Epithelial cell of proximal tubule (primary cell): ENCODE results near the gene WDR13. TPM values are rescaled to one million over a fixed set of nuclear protein-coding genes. Genes with fewer than 3 reads are reported as not detected.
"Not testable (repeated sequence)": the region's sequence is repeated elsewhere in the genome, so short reads cannot be mapped to it uniquely, and the experiment has no call there.

Experiments used
- DNase-seq: peaks from one replicate; pipeline ENCODE4 v3.0.0-alpha.2; 2011; ENCODE audit warnings: low read depth
- H3K4me3 ChIP-seq: 2 replicates; pipeline ENCODE4 v1.5.1; 2011; ENCODE audit warnings: low read depth, mild to moderate bottlenecking, low read length
- total RNA-seq: library from RNA; depleted of rRNA; stranded (reverse); fragments of >200 nt; gene quantifications from 2 replicates; pipeline ENCODE4 v1.2.3, GENCODE V29; 2015
- TF ChIP-seq, protein P1 (sequence below): conservative IDR thresholded peaks from 2 replicates; pipeline ENCODE4 v1.5.1; 2012; ENCODE audit warnings: low read depth, mild to moderate bottlenecking, low read length

The WDR13 gene
- total RNA-seq = 64.9 and 82.8 TPM in 2 replicates

DNA sequence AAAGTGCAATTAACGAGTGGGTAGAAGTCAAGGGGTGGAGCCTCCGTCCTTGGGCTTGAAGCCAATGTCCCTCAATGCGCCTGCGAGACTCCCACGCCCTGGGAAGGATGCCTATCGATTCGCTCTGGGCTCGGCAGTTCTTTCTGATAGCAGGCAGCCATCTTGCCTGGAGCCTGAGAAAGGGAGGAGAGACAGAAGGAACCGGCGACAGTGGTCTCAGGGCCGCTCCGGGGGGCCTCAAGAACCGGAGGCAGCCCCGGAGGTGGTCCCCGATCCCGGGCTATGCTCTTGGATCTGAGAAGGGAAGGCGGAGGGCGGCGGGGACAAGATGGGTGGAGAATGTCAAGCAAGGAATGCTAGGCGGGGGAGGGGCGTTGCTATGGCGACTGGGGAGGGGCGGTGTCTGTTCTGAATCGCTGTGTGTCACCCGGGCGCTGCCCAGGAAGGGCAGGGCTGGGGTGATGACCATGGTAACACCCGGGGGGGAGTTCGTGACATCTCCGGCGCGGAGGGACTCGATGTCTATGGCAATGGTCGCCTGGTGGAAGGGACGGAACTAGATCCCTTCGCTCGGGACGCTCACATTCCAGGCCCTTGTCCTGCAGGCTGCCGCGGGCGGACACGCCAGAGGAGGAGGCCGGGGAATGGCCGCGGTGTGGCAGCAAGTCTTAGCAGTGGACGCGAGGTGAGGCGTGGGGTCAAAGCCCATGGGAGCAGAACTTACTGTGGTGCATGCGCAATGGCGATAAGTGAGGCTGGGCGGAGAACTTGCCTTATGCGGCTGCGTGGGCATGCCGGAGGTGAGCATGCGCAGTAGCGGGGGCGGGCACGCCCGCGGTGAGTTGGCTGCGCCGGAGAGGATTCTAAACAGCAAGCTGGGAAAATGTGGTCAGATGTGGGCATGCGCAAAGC is at the start of gene WDR13:
Gene WDR13, plus strand, starts transcription at position 140 of the 912 bp plus-strand sequence. Its CDS starts 505 bp downstream, at position 645.
- H3K4me3 ChIP-seq = peak within 1 kb of the TSS; percentile 62
- TF ChIP-seq, protein P1, sequence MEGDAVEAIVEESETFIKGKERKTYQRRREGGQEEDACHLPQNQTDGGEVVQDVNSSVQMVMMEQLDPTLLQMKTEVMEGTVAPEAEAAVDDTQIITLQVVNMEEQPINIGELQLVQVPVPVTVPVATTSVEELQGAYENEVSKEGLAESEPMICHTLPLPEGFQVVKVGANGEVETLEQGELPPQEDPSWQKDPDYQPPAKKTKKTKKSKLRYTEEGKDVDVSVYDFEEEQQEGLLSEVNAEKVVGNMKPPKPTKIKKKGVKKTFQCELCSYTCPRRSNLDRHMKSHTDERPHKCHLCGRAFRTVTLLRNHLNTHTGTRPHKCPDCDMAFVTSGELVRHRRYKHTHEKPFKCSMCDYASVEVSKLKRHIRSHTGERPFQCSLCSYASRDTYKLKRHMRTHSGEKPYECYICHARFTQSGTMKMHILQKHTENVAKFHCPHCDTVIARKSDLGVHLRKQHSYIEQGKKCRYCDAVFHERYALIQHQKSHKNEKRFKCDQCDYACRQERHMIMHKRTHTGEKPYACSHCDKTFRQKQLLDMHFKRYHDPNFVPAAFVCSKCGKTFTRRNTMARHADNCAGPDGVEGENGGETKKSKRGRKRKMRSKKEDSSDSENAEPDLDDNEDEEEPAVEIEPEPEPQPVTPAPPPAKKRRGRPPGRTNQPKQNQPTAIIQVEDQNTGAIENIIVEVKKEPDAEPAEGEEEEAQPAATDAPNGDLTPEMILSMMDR = no peak
- no peak for DNase-seq

DNA sequence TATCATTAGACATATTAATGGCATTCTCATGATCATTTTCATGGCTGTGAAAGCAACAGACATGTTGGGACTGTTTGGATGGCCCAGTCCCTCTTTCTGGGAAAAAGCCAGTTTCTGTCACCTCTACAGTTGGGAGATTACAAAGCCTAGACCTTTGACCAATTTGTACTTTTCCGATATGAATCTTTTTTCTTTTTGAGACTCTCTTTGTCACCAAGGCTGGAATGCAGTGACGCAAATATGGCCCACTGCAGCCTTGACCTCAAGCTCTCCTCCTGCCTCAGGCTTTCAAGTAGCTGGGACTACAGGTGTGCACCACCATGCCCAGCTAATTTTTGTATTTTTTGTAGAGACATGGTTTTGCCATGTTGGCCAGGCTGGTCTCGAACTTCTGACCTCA is 48.4 kb upstream of the WDR13 start:
- no peak for DNase-seq
- H3K4me3 ChIP-seq = no peak overlapping the region
- TF ChIP-seq, protein P1 = no peak

DNA sequence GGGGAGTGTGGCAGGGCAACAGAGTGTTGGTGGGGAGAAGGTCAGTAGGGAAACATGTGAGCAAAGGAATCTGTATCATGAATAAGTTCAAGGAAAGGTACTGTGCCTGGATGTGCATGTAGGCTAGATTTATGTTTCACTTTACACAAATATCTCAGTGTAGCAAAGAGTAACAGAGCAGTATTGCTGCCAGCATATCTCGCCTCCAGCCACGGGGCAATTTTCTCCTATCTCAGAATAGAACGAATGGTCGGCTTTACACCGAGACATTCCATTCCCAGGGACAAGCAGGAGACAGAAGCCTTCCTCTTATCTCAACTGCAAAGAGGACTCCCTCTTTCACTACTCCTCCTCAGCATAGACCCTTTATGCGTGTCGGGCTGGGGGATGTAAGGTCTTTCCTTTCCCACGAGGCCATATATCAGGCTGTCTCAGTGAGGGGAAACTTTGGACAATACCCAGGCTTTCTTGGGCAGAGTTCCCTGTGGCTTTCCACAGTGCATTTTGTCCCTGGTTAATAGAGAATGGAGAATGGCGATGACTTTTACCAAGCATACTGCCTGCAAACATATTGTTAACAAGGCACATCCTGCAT is 41.5 kb upstream of the WDR13 start:
- not testable (repeated sequence) for H3K4me3 ChIP-seq, DNase-seq

DNA sequence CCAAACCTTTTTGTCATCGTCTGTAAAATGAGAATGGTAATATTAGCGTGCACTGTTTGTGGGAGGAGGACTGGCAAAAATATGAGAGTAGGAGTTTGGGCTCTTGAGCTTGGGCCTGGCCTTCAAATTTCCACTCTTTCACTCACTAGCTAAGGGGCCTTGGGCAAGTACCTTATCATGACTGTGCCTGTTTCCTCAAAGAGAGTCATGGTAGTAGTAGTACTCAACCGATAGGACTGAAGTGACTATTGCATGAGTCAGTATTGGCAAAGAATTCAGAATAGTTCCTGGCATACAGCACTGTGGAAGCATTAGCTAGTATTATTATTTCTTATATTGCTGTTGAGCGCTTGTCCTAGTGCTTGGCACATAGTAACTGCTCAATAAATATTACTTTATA is 39.0 kb upstream of the WDR13 start:
- TF ChIP-seq, protein P1 = no peak
- DNase-seq = no peak
- no peak overlapping the region for H3K4me3 ChIP-seq

DNA sequence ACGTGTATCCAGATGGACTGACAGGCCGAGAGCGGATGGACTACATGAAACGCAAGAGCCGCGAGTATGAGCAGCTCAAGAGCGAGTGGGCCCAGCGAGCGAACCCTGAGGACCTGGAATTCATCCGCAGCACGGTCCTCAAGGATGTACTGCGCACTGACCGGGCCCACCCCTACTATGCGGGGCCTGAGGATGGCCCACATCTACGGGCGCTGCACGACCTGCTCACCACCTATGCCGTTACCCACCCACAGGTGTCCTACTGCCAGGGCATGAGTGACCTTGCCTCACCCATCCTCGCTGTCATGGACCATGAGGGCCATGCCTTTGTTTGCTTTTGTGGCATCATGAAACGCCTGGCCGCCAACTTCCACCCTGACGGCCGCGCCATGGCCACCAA is 37.7 kb upstream of the WDR13 start:
- H3K4me3 ChIP-seq = no peak overlapping the region
- no peak for DNase-seq
- TF ChIP-seq, protein P1 = no peak

DNA sequence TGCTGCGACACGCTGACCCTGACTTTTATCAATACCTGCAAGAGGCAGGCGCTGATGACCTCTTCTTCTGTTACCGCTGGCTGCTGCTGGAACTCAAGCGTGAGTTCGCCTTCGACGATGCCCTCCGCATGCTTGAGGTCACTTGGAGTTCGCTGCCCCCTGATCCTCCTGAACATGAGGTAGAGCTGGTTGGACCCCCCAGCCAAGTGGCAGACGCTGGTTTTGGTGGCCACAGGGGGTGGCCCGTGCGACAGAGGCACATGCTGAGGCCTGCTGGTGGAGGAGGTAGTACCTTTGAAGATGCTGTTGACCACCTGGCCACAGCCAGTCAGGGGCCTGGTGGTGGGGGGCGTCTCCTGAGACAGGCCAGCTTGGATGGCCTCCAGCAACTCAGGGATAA is 37.2 kb upstream of the WDR13 start:
- no peak for DNase-seq

DNA sequence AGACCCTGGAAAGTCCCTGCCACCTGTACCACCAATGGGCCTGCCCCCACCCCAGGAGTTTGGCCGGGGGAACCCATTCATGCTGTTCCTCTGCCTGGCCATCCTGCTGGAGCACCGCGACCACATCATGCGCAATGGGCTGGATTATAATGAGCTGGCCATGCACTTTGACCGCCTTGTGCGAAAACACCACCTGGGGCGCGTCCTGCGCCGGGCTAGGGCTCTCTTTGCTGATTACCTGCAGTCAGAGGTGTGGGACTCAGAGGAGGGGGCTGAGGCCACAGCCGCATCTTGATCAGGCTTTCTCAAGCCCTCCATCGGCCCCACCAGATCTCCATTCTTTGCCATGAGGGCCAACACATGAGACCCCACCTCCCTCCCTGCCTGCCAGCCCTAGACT is 36.6 kb upstream of the WDR13 start:
- TF ChIP-seq, protein P1 = no peak
- H3K4me3 ChIP-seq = no peak overlapping the region
- no peak for DNase-seq

More for the DNA sequence above, 37.2 kb upstream of the WDR13 start:
- TF ChIP-seq, protein P1 = no peak
- H3K4me3 ChIP-seq = no peak overlapping the region
